ENCODE data around the gene RAD9A. TPM values are rescaled to one million over a fixed set of nuclear protein-coding genes. Genes with fewer than 3 reads are reported as not detected.

RAD9A gene
- total RNA-seq, 2 donors from 2014 or later: 22.6 to 49.4 TPM

- Histone ChIP-seq H3K27me3 (no peaks in the 10 kb centered on the region), H3K4me3 (no peak overlapping the region), H3K4me1 (peaks cover 62% of the 10 kb centered on the region), H3K27ac (peak overlapping the region; percentile 98 to 100 (median 98)), H3K9me3 (no peaks in the 10 kb centered on the region), H3K36me3 (replicated peaks in 1 of 2; ENCODE audit: insufficient read depth in 1 of 2, low read depth in 2 of 2) (no peaks in the 10 kb centered on the region)
- WGBS, 2 donors: 47 to 63% methylated on average over 2 to 4 of the region's 4 CpGs
- DNase-seq (no peak), ATAC-seq (no peak)
- TF ChIP-seq POLR2A (IDR thresholded peaks at IDR 0.05): no peak
- no peak for TF ChIP-seq CTCF (IDR thresholded peaks at IDR 0.05)
- intact Hi-C loops (cut with DNase I): no loop called here
These were observed 35.9 kb upstream of the RAD9A start for GRCh38 chr11:67355794-67356386.

- H3K4me3 ChIP-seq: no peak overlapping the region
These were observed 35.4 kb upstream of the RAD9A start for GRCh38 chr11:67356387-67356863.

GRCh38 chr11:67356864-67357561 is 34.8 kb upstream of the RAD9A start:
- Histone ChIP-seq H3K27me3 (no peaks in the 10 kb centered on the region), H3K4me1 (peaks cover 51% of the 10 kb centered on the region), H3K36me3 (replicated peaks in 1 of 2; ENCODE audit: insufficient read depth in 1 of 2, low read depth in 2 of 2) (no peaks in the 10 kb centered on the region), H3K9me3 (no peaks in the 10 kb centered on the region), H3K27ac (peak overlapping the region in 3 of 4 donors; percentile 98 to 100 (median 99)), H3K4me3 (no peak overlapping the region)
- TF ChIP-seq POLR2A (IDR thresholded peaks at IDR 0.05): peak in 1 of 3 donors; percentile 36
- TF ChIP-seq CTCF (IDR thresholded peaks at IDR 0.05): peak; percentile 84 to 98 (median 94)
- WGBS, 2 donors: 0 to 26% methylated on average over 1 to 3 of the region's 3 CpGs
- DNase-seq: peak; percentile 74 to 80 (median 76)
- intact Hi-C loops (cut with DNase I): no loop called here
- ATAC-seq: peak; percentile 36

More at GRCh38 chr11:67356387-67356863, 35.4 kb upstream of the RAD9A start:
- ATAC-seq (no peak), DNase-seq (no peak)
- H3K9me3 ChIP-seq: no peaks in the 10 kb centered on the region
- intact Hi-C loops (cut with DNase I): no loop called here
- H3K27ac ChIP-seq: peak overlapping the region; percentile 98 to 100 (median 98)
- 29 to 43% methylated on average over 4 of the region's 4 CpGs for WGBS, 2 donors
- no peak for TF ChIP-seq POLR2A (IDR thresholded peaks at IDR 0.05)
- no peaks in the 10 kb centered on the region for H3K27me3 ChIP-seq
- H3K4me1 ChIP-seq: peaks cover 57% of the 10 kb centered on the region
- no peaks in the 10 kb centered on the region for H3K36me3 ChIP-seq (replicated peaks in 1 of 2; ENCODE audit: insufficient read depth in 1 of 2, low read depth in 2 of 2)

- DNase-seq (peak in 1 of 4 donors; percentile 47), ATAC-seq (no peak)
- Histone ChIP-seq H3K4me3 (no peak overlapping the region), H3K4me1 (peaks cover 41% of the 10 kb centered on the region), H3K27ac (no peak overlapping the region), H3K27me3 (no peaks in the 10 kb centered on the region), H3K36me3 (replicated peaks in 1 of 2; ENCODE audit: insufficient read depth in 1 of 2, low read depth in 2 of 2) (no peaks in the 10 kb centered on the region), H3K9me3 (no peaks in the 10 kb centered on the region)
- no peak for TF ChIP-seq POLR2A (IDR thresholded peaks at IDR 0.05)
- no peak for TF ChIP-seq CTCF (IDR thresholded peaks at IDR 0.05)
- intact Hi-C loops (cut with DNase I): no loop called here
- WGBS, 2 donors: 73 to 74% methylated on average over 11 to 12 of the region's 12 CpGs
These were observed 33.7 kb upstream of the RAD9A start for GRCh38 chr11:67357831-67358670.

- no peak for ATAC-seq
- intact Hi-C loops (cut with DNase I): no loop called here
These were observed 27.6 kb upstream of the RAD9A start for GRCh38 chr11:67364169-67364568.

More at GRCh38 chr11:67364169-67364568, 27.6 kb upstream of the RAD9A start:
- no peaks in the 10 kb centered on the region for H3K9me3 ChIP-seq
- H3K4me1 ChIP-seq: peaks cover 15% of the 10 kb centered on the region
- no peak for TF ChIP-seq CTCF (IDR thresholded peaks at IDR 0.05)
- no peak for TF ChIP-seq POLR2A (IDR thresholded peaks at IDR 0.05)
- 85 to 92% methylated on average over 2 to 3 of the region's 3 CpGs for WGBS, 2 donors
- H3K27me3 ChIP-seq: no peaks in the 10 kb centered on the region
- no peaks in the 10 kb centered on the region for H3K36me3 ChIP-seq (replicated peaks in 1 of 2; ENCODE audit: insufficient read depth in 1 of 2, low read depth in 2 of 2)
- H3K27ac ChIP-seq: no peak overlapping the region
- no peak for DNase-seq
- no peak overlapping the region for H3K4me3 ChIP-seq

All from body of pancreas (tissue), 4 donors.